ENCODE data around the gene GPR35.

GRCh38 chr2:240615396-240615795 lies 9.9 kb upstream of the GPR35 start:
- TF ChIP-seq CTCF (optimal IDR thresholded peaks at IDR 0.05 in 1 of 3, IDR thresholded peaks at IDR 0.05 in 1 of 3, conservative IDR thresholded peaks at IDR 0.05 in 1 of 3; ENCODE audit: extremely low read depth in 1 of 3, insufficient read depth in 2 of 3, low read length in 3 of 3) (no peak), EZH2 (IDR thresholded peaks at IDR 0.05; ENCODE audit: low read length) (no peak)
